B cell (primary cell): ENCODE measurements around the gene DHRS4.

Source experiments
- CTCF ChIP-seq: fragments of 200-600 bp; IDR thresholded peaks from one replicate; pipeline ENCODE4 v1.8.0; 2022; ENCODE audit warnings: antibody characterized with exemption, mild to moderate bottlenecking
- EZH2 ChIP-seq: IDR thresholded peaks from 2 replicates; pipeline ENCODE4 v1.6.1; 2012; ENCODE audit warnings: borderline replicate concordance, low read depth, mild to moderate bottlenecking, moderate library complexity, low read length; ENCODE audit not compliant: insufficient read depth, poor library complexity, severe bottlenecking

- TF ChIP-seq CTCF = no peak
- TF ChIP-seq EZH2 = no peak
Measured at GRCh38 chr14:23936084-23936829, 17.3 kb upstream of the DHRS4 start.
